ENCODE results near the gene TALDO1.

Gene TALDO1

DNA sequence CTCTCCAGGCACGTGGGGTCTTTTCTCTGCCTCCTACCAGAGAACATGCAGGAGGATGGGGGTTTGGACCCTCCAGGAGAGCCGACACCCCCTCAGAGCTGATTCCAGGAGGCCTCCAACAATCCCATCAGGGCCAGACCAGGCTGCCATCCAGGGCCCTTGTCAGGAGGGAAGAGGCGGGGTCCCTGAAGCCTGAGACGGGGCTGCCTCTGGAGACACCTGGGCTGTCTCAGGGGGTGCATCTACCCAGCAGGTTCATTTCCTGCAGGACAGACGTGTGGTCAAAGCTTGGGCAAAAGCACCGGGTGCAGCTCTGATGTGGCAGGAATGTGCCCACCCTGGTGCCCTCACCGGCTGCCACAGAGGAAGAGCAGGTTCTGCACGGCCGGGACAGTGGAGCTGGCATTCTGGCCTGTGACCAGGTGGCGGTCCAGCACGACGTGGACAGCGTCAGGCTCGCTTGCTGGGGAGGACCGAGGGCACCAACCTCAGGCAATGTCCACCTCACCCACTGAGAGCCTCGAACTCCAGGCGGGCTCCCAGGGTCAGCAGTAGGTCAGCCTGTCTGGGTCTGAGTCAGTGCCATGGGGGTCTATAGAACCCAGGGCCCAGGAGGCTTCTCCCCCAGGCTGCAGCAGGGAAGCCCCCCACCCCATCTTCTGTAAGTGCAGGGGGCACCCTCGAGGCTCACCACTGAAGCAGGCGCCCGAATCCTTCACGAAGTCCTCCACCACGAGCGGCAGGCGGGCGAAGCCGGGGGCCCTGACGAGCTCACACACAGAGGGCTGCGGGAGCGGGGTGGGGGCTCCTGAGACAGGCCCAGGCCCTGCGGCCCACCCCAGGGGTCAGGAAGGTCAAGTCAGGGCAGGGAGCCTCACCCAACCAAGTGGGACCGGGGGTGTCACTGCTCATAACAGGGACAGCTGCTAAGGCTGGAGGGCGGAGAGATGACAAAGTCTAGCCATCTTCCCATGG is 23.7 kb downstream of the TALDO1 start:
- no peak for DNase-seq

- DNase-seq = no peak
Observed at GRCh38 chr11:771617-772204, 24.4 kb downstream of the TALDO1 start.

DNA sequence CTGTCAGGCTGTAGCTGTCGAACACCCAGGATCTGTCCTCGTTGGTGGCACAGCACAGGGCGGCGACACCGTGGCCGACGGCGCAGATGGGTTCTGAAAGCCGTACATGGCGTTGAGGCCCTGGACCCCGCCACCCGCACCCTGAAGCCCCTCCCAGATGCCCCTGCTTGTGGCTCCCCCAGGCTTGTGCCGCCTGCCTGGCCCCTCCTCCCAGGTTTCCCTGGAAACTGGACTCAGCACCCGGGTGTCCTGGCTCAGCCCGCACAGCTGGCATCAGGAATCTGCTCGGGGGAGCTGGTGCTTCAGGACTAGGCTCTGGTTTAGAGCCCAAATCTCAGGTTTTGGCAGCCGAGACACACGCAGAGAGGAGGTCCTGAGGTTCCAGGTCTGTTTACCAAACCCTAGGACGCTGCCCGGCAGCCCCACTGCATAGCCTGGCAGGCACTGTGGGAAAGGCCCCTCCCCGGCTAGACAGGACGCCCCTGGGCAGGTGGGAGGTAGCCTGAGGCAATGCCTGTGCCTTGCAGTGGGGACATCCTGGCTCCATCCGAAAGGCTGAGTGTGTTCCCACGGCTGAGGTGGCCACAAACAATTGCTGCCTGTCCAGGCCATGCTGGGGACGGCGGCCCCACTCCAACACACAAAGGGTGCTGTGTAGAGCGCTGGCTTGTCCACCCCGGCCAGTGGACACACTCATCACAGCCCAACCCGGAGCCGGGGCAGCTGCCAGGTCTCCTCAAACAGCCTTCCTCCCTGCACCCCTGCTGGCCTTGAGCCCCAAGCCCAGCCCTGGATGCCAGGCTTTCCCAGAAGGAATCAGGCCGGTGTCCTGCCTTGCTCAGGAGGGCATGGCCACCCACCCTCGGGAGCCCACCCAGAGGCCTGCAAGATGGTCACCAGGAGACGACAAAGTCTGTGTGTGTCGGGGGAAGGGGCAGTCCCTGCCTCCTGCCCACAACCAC is 25.4 kb downstream of the TALDO1 start:
- no peak for DNase-seq

- no peak for DNase-seq
Observed at GRCh38 chr11:773425-773824, 26.2 kb downstream of the TALDO1 start.

DNA sequence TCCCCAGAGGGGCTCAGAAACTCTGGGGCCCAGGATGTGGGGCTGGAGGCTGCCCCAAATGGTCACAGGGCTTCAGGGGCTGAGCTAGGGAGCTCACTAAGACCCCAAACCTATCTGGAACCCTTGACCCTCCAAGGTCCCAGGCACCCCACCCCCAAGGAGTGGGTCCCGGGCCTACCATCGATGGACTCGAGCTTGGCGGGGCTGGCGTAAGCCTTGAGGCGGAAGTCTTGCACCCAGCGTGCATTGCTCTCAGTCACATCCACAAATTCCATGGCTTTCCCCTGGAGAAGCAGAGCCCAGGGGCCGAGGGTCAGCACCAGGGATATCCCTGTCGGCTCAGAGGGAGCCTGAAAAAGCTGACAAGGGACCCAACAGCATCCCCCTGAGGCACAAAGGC is 26.6 kb downstream of the TALDO1 start:
- no peak for DNase-seq

DNA sequence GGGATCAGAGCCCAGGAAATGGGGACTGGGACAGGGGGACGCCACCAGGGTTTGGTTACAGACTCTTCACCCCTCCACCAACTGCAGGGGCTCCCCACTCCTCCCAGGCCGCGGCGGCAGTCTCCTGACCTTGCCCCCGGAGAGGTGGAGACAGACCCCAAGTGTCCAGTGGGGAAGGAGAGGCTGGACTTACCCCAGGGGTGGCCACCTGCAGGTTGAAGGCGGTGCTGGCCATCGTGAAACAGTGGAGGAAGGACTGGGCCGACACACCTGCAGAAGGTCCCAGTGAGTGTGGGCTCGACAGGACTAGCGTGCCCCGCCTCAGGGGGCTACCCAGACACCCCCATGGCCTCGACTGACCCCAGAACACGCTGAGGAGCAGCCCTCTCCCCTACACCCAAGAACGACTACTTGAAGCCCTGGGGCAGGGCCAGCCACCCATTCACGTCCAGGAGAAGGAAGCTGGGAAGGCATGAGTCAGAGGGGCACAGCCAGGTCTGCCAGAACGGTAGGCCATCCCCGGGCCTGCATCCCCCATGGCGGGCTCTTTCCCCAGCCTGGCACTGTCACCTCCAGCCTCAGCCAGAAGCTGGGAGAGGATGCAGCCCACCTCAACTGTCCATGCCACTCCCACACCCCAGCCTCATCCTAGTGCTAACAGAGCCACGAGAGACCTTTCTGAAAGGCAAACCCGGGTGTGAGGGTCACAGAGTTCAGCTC is 27.8 kb downstream of the TALDO1 start:
- no peak for DNase-seq

- no peak for DNase-seq
Observed at GRCh38 chr11:776263-776560, 28.9 kb downstream of the TALDO1 start.

DNA sequence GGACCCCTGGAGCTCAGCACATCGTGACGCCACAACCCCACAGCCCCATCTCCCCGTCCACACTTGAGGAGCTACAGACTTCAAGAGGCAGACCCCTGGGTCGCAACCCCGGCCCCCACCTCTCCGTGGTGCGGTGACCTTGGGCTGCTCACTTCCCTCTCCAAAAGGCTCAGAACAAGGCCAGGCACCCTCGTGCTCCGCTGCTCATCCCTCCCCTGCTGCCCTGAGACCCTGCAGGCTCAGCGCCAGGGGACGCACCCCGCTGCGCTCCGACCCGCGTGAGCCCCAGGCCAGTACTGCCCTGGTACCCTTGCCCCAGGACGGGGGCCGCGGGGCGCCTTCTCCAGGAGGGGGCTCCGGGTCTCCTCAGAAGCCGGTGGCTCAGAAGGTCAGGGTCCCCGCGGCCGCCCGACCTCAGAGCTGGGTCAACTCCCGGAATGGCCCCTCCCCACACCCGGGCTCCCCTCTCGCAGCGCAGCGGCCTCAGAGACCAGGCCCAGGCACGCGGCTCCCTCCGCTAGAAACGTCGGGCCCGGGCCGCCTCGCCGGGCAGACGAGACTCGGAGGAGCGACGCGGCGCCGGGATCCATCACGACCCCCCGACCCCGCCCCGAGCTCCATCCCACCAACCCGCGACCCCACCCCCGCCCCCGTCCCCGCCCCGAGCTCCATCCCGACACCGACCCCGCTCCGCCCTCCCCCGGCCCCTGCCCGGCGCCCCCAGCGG is 29.5 kb downstream of the TALDO1 start:
- no peak for DNase-seq

DNA sequence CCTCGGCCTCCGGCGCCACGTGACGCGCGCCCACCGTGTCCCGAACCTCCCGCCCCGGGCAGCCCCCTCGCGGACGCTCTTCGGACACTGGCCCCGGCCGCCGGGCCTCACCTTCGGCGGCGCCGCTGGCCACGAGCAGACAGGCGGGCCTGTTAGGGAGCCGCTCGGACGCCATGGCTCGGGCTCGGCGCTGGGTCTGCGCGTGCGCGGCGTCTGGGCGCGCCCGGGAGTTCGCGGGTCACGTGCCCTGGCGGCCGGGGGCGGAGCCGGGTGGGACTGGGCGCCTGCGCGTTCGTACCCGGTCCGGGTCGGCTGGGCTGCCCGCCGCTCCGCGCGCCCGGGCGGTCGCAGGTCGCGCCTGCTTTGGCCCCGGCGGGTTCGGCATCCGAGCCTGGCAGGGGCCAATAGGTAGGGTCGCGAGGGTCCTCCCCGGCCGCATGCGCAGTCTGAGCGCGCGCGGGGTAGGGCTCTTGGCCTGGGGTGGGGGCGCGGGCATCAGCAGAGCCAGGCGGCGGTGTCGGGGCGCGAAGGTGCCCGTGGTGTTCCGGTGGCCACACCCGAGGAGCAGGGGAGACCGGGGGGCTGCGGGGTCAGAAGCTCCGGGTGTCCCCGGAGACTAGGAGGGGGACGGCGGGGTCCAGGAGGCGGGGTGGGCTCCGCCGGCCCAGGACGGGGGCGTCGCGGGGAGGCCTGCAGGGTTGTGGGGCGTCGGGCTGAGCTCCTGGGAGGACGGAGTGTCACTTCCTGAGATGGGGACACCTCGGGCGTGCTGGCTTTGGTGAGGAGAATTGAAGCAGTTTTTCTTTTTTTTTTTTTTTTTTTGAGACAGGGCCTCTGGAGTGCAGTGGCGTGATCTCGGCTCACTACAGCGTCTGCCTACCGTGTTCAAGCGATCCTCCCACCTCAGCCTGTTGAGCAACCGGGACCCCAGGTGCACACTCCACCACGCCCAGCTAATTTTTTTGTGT is 30.3 kb downstream of the TALDO1 start, which contains the start of gene GATD1:
Gene GATD1 (minus strand): TSS at position 200 of the 968 bp plus-strand sequence. CDS start 25 bp downstream, at position 175.
- peak; percentile 58 for DNase-seq

DNA sequence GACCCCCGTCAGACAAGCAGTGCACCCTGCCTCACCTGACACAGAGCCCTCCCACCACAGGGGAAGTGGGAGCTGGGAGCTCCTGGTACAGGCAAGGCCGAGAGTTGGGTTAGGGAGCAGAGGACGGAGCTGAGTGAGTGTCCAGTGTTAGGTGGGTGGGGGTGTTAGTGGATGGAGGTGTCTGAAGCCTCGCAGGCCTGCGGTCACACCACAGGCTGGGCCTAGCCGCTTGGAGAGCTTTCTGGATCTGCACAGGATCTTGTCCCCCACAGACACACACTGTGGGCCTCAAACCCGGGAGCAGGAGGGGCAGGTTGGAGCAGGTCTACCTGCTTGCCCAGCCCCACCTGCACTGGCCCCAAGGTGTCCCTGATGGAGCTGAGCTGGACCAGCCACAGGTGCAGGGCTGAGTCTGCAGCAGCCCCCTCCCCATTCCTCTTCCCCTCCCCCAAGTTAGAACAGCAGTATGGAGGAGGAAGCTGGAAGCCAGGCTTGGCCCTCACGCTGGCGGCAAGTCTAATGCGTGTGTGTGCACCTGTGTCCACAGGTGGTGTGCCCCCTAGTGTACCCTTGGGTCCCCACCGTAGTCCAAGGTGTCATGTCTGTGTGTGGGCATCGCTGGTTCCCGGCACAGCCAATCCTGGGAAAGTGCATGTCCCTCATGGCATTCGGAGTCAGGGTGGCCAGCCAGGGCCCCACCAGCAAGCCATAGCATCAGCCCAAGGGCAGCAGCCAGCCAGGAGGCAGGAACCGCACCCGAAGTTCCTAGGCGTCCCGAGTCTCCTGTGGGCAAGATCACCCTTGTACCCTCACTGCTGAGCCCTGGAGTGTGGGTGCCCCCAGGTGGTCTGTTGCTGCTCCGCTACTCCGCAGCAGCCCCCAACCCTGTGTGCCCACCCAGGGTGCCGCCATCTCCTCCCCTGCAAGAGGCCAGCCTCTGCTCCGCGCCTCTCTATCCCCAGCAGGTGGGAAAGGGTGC is 32.0 kb downstream of the TALDO1 start:
- no peak for DNase-seq

DNA sequence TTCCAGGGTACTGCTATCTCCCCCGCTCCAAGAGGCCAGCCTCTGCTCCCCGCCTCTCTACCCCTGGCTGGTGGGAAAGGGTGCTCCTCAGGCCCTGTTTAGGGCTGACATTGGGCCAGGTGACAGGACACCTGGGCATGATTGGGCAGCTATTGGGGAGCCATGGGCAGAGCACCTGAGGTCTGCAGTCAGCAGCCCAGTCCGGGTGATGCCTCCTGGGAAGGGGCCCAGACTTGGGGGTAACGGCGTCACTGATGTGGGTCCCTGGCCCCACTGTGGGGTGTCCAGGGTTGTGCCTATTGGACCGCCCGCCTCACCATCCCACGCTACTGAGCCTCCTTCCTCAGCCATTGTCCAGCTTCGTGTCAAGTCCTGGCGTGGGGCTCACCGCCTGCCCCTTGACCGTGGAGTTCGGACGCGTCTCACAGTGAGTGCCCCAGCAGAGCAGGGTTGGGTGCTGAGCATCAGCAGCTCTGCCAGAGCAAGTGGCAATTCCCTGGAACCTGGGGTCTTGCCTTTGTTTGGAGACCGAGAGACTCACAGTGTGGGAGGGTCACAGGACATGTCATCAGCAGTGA is 32.8 kb downstream of the TALDO1 start:
- DNase-seq = no peak

DNA sequence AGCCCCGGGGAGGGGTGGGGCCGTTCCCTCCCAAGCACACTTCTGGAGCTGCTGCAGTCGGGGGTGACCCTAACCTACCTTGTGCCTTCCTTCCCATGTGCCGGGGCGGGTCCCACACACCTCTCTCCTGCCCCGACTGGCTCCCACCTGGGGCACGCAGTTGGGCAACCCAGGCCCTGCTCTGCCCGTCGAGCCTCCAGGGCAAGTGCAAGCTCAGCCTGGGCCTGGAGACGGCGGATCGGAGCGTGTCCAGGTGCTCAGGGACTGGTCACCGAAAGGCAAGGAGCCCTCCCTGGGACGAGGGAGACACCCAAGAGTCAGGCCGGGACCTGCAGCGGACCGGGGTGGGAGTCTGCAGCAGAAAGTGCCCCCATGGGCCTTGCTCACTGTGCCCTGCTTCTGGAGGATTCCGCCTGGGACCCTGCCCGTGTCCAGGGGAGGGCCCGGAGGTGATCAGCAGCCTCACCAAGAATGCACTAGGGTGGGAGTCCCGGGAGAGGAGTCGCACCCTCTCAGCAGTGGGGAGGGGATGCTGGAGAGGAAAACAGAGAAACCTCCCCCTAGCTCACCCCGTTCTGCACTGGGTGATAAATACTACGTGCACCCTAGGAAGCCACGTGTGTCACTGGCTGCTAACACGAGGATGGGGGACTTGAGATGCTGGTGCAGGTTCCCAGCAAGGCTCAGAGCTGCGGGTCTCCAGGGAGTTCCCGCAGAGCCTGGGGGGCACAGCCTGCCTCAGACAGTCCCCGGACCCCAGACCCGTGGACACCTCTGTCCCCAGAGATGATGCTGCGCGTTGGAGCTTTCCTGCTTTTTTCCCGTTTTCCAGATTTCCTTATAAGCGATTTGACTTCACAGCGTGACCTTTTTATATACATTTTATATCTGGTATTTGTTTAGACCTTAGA is 35.3 kb downstream of the TALDO1 start:
- no peak for DNase-seq

DNA sequence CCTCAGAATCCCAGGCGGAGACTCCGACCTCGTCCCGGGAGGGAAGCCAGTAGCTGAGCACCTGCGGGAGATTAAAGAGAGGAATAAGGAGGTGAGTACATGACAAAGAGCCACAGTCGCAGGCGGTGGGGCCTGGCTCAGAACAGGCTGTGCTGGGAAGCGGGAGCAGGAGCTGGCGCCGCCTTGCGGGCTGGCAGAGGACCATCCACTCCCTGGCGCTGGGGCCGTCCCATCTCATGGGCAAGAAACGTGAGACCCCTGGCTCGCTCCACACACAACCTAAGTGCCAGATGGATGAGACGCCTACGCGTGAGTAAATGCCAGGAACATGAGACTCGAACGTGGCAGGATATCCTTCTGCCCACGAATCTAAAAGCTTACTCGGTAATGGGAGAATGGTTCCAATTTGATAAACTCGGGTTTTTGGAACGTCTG is 36.3 kb downstream of the TALDO1 start:
- DNase-seq = peak; percentile 44

GRCh38 chr11:786235-787083 is 39.2 kb downstream of the TALDO1 start:
- DNase-seq = no peak

DNA sequence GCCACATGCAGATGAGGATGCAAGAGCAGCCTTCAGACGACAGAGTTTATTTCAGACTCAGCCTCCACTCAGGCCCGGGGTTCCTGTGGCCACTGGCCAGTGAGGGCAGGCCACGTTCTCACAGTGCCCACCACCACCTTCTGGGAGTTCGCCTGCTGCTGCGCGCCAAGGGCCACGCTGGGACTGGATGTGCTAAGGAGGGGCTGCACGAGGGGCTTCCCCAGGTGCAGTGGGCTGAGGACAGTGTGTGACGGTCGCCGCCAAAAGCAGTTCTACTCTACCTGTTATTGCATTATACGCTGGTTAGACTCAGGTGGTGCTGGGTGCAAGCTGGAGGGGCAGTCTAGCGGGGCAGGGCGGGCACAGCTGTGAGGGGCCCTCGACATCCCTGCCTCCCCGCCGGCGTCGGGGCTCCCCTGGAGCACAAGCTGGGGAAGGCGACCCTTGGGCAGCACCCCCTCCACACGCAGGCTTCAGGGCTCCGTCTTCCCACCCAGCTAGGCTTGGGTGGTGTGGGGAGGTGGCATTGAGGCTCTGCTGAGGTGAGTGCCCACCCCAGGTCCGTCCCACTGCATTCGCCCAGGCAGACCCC is 39.9 kb downstream of the TALDO1 start:
- no peak for DNase-seq

GRCh38 chr11:788009-788640 is 40.9 kb downstream of the TALDO1 start:
- no peak for DNase-seq
